Measurements from ENCODE around the gene ZNF746. TPM values are rescaled to one million over a fixed set of nuclear protein-coding genes. Genes with fewer than 3 reads are reported as not detected.
"Not testable (repeated sequence)": the region's sequence is repeated elsewhere in the genome, so short reads cannot be mapped to it uniquely, and the experiment has no call there.

The ZNF746 gene
- total and polyA plus RNA-seq, 2 donors = 10.5 to 11.8 TPM

- Histone ChIP-seq H3K27ac (ENCODE audit: low read depth) (no peak overlapping the region), H3K36me3 (ENCODE audit: insufficient read depth) (no peaks in the 10 kb centered on the region), H3K4me3 (ENCODE audit: low read depth, low read length) (no peak overlapping the region), H3K4me1 (ENCODE audit: insufficient read depth) (no peaks in the 10 kb centered on the region)
- DNase-seq (ENCODE audit: extremely low spot score) = no peak
Observed at GRCh38 chr7:149500201-149500600, 2.6 kb upstream of the ZNF746 start.

DNA sequence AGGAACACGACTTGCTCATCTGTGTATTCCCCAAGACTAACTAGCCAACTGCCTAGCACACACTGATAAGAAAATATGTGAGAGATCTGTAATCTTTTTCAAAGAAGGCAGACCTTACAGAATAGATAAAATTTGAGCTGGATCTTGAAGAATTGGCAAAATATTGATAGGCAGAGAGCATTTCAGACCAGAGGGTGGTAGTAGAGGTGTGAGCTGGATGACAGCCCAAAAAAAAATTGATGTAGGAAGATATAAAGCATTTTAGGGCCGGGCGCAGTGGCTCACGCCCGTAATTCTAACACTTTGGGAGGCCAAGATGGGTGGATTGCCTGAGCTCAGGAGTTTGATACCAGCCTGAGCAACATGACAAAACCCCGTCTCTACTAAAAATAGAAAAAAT lies 1.2 kb upstream of the ZNF746 start:
- 87% methylated on average over 6 of the region's 6 CpGs for WGBS
- Histone ChIP-seq H3K4me3 (ENCODE audit: low read depth, low read length) (no peak overlapping the region), H3K27ac (ENCODE audit: low read depth) (no peak overlapping the region), H3K36me3 (ENCODE audit: insufficient read depth) (no peaks in the 10 kb centered on the region), H3K4me1 (ENCODE audit: insufficient read depth) (peaks cover 2% of the 10 kb centered on the region)
- no peak for DNase-seq (ENCODE audit: extremely low spot score)

DNA sequence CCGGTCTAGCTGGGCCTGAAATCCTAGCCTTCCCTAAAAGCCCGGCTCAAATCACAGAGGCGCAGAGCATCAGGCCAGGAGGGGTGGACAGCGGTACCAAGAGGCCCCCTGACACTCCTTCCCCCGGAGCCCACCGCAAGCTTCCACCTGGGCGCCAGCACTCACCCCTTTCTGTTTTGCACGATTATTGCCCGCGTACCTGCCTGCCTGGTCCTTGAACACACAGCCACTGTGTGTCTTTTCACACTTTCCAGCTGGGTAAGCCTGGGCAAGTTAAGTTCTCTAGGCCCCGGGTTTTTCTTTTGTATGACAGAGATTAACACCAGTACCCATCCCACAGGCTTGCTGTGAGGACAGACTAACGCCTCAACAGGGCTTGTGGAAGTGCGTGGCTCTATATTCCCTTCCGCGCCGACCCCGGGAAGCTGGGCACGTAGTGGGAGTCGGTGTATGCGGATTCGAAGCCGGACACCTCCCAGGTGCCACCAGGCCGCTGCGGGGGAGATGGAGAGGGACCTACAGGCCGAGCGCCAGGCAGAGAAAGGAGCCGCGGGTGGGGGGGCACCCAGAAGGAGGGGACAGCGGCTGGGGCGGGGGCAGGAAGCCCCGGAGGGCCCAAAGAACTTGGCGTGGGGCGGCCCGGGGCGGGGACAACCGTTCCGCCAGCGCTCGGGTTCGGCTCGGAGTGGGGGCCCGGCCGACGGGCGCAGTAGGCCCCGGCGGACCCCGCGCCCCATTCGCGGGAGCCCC lies 792 bp downstream of the ZNF746 start:
- H3K27ac ChIP-seq (ENCODE audit: low read depth) = peak overlapping the region; percentile 89
- H3K4me1 ChIP-seq (ENCODE audit: insufficient read depth) = peaks cover 2% of the 10 kb centered on the region
- no peaks in the 10 kb centered on the region for H3K36me3 ChIP-seq (ENCODE audit: insufficient read depth)
- peak; percentile 3 for DNase-seq (ENCODE audit: extremely low spot score)
- H3K4me3 ChIP-seq (ENCODE audit: low read depth, low read length) = peak overlapping the region; percentile 98
- 2% methylated on average over 51 of the region's 51 CpGs for WGBS

DNA sequence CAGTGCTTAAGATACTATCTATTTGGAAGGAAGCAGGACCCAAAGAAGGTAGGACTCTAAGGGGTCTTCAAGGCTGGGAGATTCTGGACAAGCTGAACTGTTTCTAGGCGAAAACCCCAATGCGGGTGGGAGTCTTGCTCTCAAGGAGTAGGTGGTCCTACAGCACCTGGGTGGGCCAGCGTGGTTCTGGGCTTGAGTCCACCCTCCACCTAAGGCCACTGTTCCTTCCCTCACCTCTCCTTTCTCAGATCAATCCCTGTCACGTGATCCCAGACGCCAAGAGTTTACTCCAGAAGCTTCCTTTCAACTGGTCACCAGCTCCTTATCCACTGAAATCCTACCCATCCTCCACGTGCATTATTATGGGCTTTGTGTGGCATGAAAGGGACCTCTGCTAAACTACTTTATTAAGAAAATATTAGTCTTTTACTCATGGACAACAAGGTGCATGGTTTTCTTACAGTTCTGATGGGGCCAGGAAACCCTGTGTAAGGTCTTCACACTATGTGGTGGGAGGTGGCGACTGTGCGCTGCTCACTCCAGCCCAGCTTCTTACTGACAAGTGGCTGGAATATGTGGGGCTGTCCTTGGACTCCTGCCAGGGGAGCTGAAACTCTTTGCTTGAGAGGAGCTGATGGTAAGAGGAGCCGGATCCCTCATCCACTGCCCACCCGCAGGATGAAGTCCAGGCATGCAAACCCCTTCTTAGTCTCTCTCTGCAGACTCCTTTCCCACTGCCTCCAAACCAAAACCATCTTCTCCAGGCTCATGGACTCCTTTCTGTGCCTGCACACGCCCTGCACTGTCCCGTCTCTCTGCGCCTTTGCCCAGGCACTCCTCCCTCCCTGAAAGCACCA lies 1.6 kb downstream of the ZNF746 start:
- no peak overlapping the region for H3K27ac ChIP-seq (ENCODE audit: low read depth)

GRCh38 chr7:149494738-149495368 lies 2.8 kb downstream of the ZNF746 start:
- H3K27ac ChIP-seq (ENCODE audit: low read depth) = no peak overlapping the region
- peaks cover 3% of the 10 kb centered on the region for H3K36me3 ChIP-seq (ENCODE audit: insufficient read depth)
- 79% methylated on average over 6 of the region's 6 CpGs for WGBS
- DNase-seq (ENCODE audit: extremely low spot score) = no peak
- H3K4me1 ChIP-seq (ENCODE audit: insufficient read depth) = peaks cover 2% of the 10 kb centered on the region
- no peak overlapping the region for H3K4me3 ChIP-seq (ENCODE audit: low read depth, low read length)

More for the DNA sequence above, 1.6 kb downstream of the ZNF746 start:
- DNase-seq (ENCODE audit: extremely low spot score) = peak; percentile 49
- H3K4me1 ChIP-seq (ENCODE audit: insufficient read depth) = peaks cover 2% of the 10 kb centered on the region
- no peaks in the 10 kb centered on the region for H3K36me3 ChIP-seq (ENCODE audit: insufficient read depth)
- 33% methylated on average over 13 of the region's 13 CpGs for WGBS
- H3K4me3 ChIP-seq (ENCODE audit: low read depth, low read length) = no peak overlapping the region

DNA sequence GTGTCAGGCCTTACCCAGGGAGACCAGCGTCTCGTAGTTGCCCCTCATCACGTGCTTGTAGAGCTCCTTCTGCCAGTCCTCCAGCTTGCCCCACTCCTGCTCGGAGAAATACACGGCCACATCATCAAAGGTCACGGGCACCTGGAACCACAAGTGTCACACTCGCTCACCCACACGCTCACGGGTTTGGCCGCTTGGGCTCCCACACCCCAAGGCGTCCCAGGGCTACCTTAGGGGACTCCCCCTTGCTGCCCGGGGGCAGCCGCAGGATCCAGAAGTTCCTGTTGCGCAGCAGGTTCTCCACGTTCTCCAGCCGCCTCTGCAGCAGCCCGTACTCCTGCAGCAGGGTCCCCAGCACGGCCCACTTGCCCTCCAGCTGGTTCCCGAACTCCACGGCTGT lies 3.6 kb downstream of the ZNF746 start:
- H3K4me3 ChIP-seq (ENCODE audit: low read depth, low read length); DNase-seq (ENCODE audit: extremely low spot score); H3K36me3 ChIP-seq (ENCODE audit: insufficient read depth); H3K4me1 ChIP-seq (ENCODE audit: insufficient read depth); H3K27ac ChIP-seq (ENCODE audit: low read depth): not testable (repeated sequence)
- 90% methylated on average over 18 of the region's 20 CpGs for WGBS

- peaks cover 3% of the 10 kb centered on the region for H3K36me3 ChIP-seq (ENCODE audit: insufficient read depth)
- no peak overlapping the region for H3K4me3 ChIP-seq (ENCODE audit: low read depth, low read length)
- H3K4me1 ChIP-seq (ENCODE audit: insufficient read depth) = peaks cover 2% of the 10 kb centered on the region
- no peak for DNase-seq (ENCODE audit: extremely low spot score)
- 97% methylated on average over 9 of the region's 9 CpGs for WGBS
- H3K27ac ChIP-seq (ENCODE audit: low read depth) = no peak overlapping the region
Observed at GRCh38 chr7:149493366-149493765, 4.2 kb downstream of the ZNF746 start.

DNA sequence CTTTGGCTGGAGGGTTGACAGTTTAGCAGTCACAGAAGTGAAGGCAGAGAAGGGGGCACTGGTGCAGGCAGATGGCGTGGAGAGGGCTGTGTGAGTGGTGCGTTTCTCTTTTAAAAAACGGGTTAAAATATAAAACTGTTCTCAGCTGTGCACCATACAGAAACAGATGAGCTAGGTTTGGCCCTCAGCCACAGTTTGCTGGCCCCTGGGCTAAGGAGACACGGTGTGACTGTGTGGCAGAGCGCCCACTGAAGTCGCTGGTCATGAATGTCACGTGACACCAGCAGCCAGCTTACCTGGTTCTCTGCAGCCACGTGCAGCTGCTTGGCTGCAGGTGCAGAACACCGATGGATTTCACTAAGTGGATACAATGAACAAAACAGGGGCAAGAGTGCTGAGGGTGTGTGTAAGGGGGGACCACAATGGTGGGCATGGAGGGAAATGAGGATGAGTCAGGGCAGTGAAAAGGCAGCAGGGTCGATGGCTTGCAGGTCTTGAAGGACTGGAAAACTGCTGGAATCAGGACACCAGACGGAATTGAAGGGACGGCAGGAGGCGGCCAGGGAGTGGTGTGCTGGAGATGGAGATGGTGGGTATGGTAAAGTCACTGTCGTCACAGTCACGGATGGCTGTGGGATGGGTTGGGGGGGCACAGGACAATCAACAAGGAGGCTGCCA lies 7.4 kb downstream of the ZNF746 start:
- no peak overlapping the region for H3K4me3 ChIP-seq (ENCODE audit: low read depth, low read length)
- H3K27ac ChIP-seq (ENCODE audit: low read depth) = no peak overlapping the region
- no peak for DNase-seq (ENCODE audit: extremely low spot score)
- H3K36me3 ChIP-seq (ENCODE audit: insufficient read depth) = peaks cover 3% of the 10 kb centered on the region
- H3K4me1 ChIP-seq (ENCODE audit: insufficient read depth) = peaks cover 2% of the 10 kb centered on the region
- 90% methylated on average over 15 of the region's 15 CpGs for WGBS

DNA sequence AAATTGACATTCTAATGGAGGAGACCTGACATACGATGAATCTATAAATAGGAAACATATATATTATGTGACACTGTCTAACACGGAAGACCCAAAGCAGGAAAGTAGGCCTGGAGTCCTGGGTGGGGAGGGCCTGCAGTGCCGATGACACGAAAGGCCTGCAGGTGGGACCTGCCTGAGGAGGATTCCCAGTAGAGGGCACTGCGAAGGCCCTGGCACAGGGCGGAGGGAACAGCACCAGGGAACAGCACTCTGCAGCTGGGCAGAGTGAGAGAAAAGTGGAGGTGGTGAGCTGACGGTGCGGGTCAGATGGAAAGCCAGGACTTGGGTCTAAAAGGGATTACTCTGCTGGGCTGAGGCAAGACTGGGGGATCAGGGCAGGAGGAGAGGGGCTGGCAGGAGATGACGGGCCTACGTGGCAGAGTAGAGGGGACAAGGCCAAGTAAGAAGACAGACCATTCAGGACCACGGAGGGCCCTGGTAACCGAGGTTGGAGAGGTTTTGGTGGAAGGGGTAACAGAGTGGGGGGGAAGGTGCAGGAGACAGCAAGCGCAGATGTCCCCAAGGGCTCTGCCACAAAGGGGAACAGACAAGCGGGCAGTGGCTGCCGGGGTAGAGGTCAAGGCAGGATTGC lies 8.1 kb downstream of the ZNF746 start:
- WGBS = 83% methylated on average over 15 of the region's 15 CpGs

GRCh38 chr7:149479568-149479967 lies 18.0 kb downstream of the ZNF746 start:
- no peak overlapping the region for H3K27ac ChIP-seq (ENCODE audit: low read depth)
- H3K4me3 ChIP-seq (ENCODE audit: low read depth, low read length) = no peak overlapping the region
- 99% methylated on average over 1 of the region's 1 CpG for WGBS
- H3K36me3 ChIP-seq (ENCODE audit: insufficient read depth) = peaks cover 10% of the 10 kb centered on the region
- no peak for DNase-seq (ENCODE audit: extremely low spot score)
- H3K4me1 ChIP-seq (ENCODE audit: insufficient read depth) = no peaks in the 10 kb centered on the region

More for the DNA sequence above, 8.1 kb downstream of the ZNF746 start:
- H3K27ac ChIP-seq (ENCODE audit: low read depth) = no peak overlapping the region
- H3K4me3 ChIP-seq (ENCODE audit: low read depth, low read length) = no peak overlapping the region
- no peaks in the 10 kb centered on the region for H3K4me1 ChIP-seq (ENCODE audit: insufficient read depth)
- no peak for DNase-seq (ENCODE audit: extremely low spot score)
- peaks cover 3% of the 10 kb centered on the region for H3K36me3 ChIP-seq (ENCODE audit: insufficient read depth)

DNA sequence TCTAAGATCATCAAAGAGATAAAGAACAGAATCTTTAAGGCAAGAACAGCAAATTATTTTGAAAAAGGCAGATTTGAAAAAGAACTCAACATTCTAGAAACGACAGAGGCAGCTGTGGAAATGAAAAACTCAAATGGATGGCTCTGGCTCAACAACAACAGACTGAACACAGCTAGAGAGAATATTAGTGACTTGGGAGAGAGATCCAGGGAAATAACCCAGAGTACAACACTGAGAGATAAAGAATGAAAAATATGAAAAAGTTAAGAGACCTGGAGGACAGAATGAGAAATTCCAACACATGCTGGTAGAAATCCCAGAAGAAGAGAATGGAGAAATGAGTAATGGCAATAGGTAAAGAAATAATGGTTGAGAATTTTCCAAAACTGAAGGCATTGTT lies 18.9 kb downstream of the ZNF746 start:
- WGBS = 97% methylated on average over 1 of the region's 1 CpG
- Histone ChIP-seq H3K4me3 (ENCODE audit: low read depth, low read length) (no peak overlapping the region), H3K36me3 (ENCODE audit: insufficient read depth) (peaks cover 13% of the 10 kb centered on the region), H3K27ac (ENCODE audit: low read depth) (no peak overlapping the region), H3K4me1 (ENCODE audit: insufficient read depth) (no peaks in the 10 kb centered on the region)
- DNase-seq (ENCODE audit: extremely low spot score) = no peak

DNA sequence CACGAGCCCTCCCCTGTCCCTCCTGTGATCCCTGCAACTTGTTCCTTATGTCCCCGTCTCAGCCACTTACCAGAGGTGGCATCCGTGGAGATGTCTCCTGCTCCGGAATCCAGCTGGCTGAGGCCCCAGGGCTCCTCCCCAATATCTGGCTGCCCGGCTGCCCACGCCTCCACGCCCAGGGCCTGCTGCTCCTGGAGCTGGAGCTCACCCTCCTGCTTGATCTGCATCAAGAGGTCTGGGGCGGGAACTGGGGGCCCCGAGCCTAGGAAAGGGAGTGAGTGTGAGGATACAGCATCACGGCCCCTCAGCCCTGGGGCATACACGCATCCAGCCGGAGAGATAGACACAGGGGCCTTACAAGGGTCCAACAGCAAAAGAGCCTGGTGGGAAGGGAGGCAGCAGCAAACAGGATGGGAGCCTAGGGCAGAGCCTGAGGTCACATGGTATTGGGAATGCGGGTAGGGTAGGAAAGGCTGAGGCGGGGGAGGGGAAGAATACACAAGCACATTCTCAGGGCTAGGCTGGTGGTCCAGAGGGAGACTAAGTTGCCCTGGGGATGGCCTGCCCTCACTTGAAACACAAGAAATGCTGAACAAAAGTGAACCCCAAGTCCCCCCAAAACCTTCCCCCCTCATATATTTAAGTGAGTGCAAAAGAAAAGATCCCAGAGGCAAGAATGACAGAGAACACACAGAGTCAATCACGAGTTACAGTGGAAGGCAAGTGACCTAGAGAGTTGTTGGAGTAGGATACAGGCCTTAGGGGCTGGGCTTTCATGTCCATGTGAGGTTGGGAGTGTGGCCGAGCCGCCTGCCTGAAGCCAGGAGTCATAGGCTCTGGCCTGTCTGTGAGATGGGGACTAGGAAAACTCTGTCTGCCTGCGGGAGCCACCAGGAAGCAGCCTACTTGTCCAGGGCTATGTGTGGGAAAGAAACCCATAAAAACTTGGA lies 19.8 kb downstream of the ZNF746 start:
- WGBS = 93% methylated on average over 18 of the region's 18 CpGs
- H3K4me3 ChIP-seq (ENCODE audit: low read depth, low read length) = no peak overlapping the region
- peaks cover 14% of the 10 kb centered on the region for H3K36me3 ChIP-seq (ENCODE audit: insufficient read depth)
- no peak overlapping the region for H3K27ac ChIP-seq (ENCODE audit: low read depth)
- no peaks in the 10 kb centered on the region for H3K4me1 ChIP-seq (ENCODE audit: insufficient read depth)
- no peak for DNase-seq (ENCODE audit: extremely low spot score)
